GM19328 (cell line): ENCODE results near the gene PPARA.

Experiments
- ATAC-seq: cut with Tn5 transposase; IDR thresholded peaks from one replicate; pipeline ENCODE4 v1.9.1; 2021; ENCODE audit warnings: mild to moderate bottlenecking, moderate library complexity; ENCODE audit not compliant: unreplicated experiment

Gene PPARA

DNA sequence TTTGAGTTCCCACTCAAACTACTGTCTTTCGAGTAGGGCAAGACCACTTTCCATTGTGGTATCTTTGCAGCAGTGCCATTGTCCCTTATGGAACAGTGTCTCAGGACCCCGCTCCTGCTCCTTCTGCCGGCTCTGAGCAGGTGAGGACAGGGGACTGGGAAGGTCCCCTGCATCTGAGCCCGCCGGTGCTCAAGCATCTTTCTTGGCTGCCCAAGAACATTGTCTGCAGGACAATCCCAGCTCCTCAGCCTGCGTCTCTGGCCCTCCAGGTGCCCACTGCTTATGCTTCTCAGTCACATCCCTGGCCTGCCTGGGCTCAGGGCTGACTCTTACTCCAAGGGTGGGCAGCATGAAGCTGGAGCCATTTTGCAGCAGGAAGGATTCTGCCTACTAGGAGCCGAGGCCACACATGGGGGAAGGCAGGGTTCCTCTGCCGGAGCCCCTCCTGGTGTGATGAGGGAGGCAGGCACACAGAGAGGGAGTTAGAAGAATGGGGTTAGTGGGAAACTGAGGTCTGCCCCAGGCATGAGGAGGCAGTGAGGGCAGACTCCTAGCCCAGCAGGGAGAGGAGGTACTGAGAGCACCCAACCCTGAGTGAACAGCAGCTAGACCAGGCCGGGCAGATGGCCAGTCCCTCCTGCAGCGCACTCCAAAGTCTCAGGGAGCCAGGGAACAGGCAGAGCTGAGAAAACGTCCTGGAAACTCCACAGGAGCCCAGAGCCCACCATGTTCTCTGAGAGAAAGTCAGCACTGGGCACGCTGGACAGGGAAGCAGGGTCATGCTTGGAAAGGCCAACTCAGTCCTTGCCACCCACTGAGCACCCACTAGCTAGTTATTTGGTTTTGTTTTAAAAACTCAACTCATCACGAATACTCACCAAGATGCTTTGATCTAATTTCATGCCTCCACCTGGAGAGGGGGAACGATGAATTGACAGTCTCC lies 7.5 kb upstream of the PPARA start:
- ATAC-seq = no peak

DNA sequence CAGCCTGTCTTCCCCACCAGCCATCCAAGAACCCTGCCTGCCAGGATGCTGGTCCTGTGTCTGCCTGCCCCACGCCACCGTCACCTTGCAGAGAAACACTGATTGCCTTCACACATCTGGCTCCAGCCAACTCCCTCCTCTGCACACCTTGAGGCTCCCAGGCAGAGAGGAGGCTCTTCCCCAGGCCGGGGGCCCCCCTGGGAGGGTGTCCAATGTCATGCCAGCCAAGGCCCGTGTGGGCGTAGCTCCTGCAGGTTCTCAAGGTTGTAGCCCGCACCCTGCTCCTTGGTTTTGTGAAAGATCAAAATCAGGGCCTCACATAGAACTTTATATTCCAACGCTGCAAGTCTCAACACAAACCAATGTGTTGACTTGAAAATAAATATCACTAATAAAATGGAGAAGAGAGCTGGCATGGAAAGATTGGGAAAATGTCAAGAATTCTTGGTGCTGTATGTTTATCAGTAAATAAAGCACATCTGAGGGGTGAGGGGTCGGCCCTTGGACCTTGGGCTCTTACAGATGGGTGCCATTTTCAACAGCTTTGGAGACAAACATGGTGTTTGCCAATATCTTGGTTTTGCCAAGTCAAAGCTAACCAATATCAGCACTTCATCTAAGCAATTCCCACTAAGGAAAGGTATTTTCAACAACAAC lies 6.7 kb upstream of the PPARA start:
- no peak for ATAC-seq

DNA sequence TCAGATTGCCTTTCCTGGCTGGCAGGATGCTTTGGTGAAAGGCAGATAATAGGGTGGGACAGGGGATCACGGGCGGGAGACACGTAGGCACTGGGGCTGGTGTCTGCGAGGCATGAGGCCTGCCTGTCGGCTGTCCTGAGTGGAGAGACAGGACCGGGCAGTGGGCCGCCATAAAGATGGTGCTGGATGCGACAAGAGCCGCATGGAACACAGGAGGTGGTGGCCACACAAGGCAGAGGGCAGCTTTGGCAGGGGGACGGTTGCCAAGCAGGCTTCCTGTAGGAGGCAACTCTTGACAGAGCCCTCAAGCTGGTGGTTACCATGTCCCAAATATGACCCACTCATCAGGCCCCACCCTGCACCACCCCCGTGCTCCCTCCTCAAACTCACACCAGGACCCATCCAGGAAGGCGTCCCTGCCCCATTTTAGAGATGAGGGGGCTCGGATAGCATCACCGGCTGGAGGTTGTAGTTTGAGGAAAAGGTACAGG lies 4.9 kb upstream of the PPARA start:
- no peak for ATAC-seq

DNA sequence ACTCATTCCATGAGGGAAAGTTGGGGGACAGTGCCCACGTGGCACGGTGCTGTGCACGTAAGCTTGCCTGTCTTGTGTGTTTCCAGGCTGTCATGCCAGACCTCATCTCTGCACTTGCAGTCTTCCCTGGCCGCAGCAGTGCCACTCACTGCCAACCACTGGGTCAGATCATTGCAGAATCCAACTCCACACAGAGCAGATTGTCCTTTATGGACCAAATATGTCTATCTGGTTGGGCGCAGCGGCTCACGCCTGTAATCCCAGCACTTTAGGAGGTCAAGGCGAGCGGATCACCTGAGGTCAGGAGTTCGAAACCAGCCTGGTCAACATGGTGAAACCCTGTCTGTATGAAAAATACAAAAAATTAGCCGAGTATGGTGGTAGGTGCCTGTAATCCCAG lies 4.4 kb upstream of the PPARA start:
- ATAC-seq = no peak

DNA sequence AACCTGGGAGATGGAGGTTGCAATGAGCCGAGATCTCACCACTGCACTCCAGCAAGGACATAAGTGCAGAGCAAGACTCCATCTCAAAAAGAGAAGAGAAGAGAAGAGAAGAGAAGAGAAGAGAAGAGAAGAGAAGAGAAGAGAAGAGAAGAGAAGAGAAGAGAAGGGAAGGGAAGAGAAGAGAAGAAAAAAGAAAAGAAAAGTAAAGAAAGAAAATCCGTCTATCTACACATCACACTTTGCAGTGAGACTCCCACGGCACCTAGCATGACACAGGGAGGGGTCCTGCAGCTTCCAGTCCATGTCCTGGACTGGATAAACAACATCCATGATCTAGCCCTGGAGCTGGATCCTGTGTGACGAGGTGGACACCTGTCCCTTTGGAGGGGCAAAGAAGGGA lies 4.0 kb upstream of the PPARA start:
- ATAC-seq = no peak

DNA sequence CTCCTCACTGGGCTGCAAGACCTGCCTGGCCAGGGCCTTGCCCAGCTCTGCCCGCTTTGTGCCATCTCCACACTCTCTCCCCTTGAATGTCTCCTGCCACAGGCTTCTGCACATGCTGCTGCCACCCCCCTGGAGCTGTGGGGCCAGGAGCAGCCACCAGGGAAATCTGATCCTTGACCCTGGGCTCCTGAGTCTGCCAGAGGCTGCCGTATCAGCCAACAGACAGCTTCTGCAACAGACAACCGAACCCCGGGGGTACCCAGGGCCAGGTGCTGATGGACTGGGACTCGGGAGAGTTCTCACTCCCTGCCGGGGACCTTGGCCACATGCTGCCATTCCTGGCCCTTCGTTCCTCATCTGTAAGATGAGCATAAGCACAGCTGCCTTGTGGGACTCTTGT lies 3.3 kb upstream of the PPARA start:
- no peak for ATAC-seq

DNA sequence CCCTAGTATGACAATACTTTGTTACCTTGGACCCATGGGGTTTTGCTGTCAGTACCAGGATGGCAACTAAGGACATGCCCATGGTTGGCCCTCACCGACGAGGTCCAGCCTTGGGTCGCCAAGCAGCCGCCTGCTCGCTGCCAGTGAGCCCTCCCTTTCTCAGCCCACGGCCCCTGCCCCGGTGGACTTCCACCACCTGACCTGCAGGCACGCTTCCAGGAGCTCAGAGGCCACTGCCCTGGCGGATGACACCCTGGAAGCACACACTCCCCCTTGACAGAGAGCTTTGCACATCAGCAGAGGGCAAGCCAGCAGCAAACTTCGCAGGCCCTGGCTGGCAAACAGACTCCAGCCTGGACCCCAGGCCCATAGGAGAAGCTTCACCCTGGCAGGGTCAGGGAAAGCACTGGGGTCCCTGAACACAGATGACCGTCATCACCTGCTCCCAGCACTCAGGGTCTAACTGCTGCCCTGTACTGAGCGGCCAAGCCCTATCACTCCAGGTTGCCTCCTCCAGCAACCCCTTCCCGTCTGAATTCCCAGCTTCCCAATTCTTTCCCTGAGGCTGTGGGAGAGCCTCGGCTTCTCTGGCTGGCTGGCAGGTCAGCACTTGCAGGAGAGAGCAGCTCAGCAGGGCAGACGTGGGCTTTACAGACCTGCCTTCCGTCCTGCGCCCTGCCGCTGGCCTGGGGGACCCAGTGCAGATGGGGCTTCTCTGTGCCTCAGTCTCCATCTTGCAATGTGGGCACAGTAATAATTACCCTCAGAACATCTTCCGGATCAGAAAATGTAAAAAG lies 2.7 kb upstream of the PPARA start:
- no peak for ATAC-seq

DNA sequence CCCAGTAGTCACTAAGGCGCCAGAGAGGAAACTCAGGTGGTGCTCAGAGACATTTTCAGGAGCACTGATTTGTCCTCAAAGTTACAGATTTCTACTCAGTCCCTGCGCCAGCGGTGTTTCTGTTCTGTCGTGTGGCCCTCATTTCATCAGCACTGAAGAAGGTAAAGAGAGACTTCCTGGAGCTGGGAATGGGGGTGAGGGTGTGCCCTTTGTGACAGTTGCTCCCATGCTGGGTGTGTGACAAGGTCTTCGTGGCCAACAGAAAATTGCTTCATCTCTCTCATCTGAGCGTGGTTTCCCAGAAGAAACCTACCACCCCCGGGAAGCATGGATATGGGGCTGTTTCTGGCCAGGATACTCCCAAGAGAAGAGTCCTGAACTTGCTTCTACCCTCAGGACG lies 2.0 kb upstream of the PPARA start:
- no peak for ATAC-seq

DNA sequence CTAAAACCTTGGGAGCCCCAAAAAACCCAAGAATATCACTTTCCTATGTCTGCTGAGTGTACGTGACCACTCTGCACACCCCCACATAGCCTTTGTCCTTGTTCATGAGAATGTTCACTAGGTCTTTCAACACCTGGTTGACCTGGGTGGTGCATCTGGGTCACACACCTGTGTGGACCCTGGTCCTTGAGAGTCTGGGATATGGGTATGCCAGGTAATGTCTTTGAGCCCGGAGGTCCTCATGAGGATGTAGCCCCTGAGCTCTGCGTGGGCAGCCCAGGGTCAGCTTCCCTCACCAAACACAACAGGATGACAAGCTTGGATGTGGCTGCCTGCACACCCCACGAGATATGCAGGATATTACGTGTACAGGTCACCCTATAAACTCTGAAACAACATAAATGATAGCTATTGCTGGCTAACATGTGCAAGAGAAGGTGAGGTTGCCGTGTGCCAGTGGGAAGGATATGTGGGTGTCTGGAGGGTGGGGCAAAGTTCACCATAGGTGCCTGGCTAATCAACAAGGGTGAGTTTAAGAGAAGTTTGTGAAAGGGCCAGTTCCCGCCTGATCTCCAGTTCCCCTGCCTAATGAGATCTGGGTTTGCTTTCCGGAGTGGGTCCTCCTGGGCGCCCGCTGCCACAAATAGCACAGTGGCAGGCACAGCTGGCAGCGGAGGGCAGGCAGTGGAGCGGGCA lies 1.4 kb upstream of the PPARA start:
- no peak for ATAC-seq

DNA sequence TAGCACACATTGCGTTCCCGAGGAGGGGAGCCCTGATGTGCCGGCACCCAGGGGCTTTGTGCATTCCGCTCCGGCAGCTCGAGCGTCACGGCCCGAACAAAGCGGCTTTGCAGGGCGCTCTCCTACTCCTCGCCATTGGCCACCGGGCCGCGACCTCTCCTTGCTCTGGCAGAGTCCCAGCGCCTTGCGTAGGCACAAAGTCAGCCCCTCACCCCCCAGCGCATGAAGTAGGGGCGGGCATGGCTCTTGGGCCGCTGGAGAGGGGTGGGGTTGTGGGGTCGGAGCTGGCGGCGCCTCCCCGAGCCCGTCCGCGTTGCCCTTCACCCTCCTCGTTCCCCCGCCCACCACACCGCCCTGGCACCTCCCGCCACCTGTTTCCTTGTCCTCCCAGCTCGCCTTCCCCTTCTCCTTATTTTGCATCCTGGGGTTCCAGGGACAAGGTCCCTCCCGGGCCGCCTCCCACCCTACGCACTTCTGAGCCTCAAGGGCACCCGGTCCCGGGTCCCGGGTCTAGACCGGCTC lies 753 bp upstream of the PPARA start:
- no peak for ATAC-seq

DNA sequence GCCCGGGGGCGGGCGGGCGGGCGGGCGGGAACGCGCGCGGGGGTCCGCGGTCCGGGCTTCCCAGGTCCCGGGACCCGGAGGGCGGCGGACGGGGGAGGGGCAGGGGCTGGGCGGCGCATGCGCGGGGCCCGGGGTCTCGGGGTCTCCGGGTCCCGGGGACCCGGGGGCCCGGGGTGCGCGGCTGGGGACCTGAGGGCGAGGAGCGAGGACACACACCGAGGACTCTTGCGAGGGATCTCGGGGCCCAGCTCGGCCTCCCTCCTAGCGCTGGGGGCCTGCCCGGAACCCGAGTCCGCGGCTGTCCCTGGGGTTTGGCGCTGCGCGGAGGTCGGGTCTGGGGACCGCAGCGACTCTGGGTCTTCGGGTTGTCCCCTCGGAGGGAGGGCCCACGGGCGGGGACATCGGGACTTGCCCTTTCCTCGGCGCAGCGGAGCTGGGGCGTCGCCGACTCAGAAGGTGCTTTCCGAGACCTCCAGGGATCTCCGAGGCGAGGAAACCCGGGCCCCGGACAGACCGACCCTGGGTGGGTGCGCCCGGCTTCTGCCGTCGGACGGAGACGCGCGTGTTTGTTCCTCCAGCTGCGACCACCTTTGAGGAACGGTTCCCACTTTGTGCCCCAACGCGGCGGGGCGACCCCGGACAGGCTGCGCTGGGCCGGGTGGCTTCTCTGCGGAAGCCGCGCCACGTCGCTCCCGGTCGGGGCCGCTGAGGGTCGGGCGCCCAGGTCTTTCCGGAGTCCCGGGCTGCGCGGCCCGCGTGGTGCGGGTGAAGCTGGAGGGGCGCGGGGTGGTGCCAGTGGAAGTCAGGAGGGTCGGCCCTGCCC lies 540 bp downstream of the PPARA start:
- peak; percentile 28 for ATAC-seq

DNA sequence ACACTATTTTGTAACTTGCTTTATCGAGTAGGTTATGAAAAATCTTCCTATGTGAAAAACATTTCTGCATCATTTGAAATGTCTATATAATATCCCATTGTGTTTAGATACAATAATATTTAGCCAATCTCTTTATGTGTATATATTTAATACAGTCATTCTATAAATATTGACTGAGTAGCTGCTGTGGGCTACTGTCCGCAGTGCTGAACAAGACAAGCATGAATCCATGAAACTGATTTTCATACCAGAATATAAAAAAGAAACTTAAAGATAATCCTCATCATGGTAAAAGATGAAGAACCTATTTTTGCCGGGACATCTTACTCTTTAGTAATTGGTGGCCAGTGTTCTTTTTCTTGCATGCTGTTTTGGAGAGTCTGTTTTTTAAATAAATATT lies 3.6 kb downstream of the PPARA start:
- ATAC-seq = no peak

DNA sequence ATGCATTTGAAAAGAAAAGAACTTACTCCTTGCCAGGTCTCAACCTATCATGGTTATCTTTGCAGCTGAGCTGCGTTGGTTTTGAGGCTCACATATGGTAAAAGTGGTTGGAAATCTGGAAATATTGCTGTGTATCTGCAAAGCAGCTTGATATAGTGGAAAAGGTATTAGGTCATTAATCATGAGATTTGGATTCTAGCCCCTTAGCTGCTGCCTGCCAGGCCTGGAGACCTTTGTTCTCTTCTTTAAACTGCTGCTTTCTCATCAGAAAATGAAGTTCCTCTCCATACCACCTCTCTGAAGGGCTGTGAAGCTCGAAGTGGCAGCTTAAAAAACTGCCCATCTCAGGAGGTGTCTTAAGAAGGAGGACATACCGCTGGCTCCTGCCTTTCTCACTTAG lies 5.7 kb downstream of the PPARA start:
- no peak for ATAC-seq

DNA sequence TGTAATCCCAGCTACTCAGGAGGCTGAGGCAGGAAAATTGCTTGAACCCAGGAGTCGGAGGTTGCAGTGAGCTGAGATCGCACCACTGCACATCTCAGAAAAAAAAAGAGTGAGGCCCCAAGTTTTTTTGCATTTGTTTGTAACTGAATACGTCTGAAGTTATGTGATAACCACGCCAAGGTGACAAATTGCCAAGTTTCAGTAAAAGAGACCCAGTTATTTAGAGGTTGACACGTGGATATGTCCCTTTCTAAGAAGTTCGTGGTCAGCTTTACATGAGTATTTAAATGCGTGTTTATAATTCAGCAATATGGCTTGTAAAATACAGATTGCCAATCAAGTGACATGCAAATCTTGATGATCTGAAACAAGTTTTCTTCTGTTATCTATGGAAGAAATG lies 8.0 kb downstream of the PPARA start:
- ATAC-seq = no peak

DNA sequence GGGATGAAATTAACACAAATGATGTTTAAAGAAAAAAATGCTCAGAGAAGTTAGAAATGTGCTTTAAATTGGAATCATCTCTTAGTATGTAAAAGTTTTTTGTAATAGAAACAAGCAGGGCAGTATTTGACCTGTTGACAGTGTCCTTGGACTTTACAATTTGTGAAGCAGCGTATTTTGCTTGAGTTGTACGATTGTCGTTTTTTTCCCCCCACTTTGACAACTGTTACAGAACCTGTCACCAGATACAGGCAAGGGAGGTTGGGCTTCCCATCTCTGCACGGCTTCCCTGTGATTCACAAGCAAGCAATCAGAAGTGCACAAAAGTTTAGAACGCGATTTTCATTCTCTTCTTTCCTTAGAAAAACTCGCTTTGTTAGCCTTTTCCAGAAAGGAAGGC lies 8.9 kb downstream of the PPARA start:
- no peak for ATAC-seq

DNA sequence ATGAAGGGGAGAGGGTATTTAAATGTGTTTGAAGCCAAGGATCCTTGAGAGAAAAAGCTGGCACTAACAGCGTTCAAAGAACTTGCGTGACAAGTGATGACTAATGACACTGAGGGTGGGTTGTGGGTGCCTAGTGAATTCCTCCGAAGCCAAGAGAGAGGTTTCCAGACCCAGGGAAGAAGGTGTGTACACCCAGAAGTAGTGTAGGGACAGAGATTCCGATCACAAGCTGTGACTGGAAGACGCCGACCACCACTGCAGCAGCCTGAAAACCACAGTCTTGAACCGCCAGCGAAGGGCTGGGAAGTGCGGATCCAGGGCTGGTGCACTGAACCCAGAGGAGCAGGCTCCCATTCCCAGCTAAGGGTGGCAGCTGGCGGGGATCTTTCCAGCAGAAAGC lies 9.5 kb downstream of the PPARA start:
- no peak for ATAC-seq

DNA sequence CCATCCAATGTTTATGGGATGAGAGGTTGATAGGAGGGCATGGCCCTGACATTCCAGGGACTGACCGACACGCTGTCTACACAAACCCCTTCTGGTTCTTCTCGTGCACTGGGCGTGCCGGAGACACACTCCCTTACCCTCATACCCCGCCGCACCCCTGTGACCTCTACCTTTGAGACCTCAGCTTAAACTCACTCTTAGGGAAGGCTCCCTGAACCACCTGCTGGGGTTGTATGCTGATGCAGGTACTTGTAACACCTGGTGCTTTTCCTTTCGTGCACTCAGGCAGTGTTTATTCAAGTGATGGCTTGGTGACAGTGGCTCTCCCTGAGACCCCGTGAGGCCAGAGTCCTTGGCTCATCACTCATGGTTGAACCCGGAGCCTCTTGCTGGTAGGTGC lies 12.0 kb downstream of the PPARA start:
- ATAC-seq = no peak

DNA sequence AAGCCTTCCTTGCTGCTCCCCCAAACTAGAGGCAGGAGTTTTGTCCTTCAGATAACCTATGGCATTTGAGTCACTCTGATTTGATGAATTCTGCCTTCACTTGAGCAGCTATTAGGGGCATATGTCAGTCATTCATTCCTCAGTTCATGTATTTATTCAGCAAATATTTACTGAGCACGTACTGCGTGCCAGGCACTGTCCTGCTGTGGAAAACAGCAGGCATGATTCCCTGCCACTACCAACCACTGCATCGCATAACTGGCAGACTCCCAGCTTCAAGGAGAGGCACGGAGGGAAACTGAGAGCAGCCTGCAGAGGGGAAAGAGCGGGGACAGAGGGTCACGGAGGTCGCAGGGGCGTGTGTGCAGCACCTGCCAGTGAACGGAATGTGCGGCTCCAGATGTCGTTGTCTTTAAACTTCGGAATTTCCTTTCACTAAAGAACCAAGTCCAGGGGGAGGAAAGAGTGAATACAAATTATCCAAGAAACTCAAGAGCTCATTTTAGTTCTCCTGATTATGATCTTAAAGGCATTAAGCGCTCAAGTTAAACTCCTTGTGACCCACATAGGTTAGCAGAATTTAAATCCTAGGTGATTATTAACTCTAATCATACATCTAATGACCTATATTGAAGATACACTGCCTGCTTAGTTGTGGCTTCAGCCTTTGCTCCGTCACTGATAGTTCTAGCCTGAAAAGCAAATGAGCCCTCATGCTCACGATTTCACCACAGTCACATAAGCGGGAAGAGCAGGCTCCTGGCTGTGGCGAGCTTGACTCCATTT lies 12.6 kb downstream of the PPARA start:
- ATAC-seq = no peak

DNA sequence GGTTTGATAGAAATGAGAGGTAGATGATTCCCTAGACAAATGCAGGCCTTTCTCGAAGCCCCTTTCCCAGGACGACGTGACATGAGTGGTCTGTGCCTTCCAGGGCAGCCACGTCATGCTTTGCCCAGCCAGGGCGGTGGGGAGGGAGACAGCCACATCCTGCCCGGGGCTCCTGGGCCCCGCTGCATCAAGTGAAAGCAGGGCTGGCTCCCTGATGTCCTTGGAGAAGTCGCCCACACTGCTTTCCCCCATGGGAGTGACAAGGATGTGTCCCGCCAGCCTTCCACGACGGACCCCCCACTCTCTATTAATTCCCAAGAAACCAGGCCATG lies 13.2 kb downstream of the PPARA start:
- ATAC-seq = no peak
